HG03108 (cell line): ENCODE measurements around the gene TP73.
"Not testable (repeated sequence)": the region's sequence is repeated elsewhere in the genome, so short reads cannot be mapped to it uniquely, and the experiment has no call there.

Experiments used
- ATAC-seq: cut with Tn5 transposase; IDR thresholded peaks from one replicate; pipeline ENCODE4 v1.9.1; 2021; ENCODE audit warnings: moderate library complexity; ENCODE audit not compliant: unreplicated experiment

TP73 gene

GRCh38 chr1:3618531-3618880, 33.8 kb upstream of the TP73 start:
- ATAC-seq, result no peak

GRCh38 chr1:3618881-3619671, 33.2 kb upstream of the TP73 start:
- no peak for ATAC-seq

GRCh38 chr1:3620708-3621107, 31.6 kb upstream of the TP73 start:
- no peak for ATAC-seq

- not testable (repeated sequence) for ATAC-seq
Measured at GRCh38 chr1:3621151-3621671, 31.1 kb upstream of the TP73 start.

- ATAC-seq, result not testable (repeated sequence)
Measured at GRCh38 chr1:3622102-3622501, 30.2 kb upstream of the TP73 start.

- ATAC-seq, result no peak
Measured at GRCh38 chr1:3623441-3624199, 28.7 kb upstream of the TP73 start.

GRCh38 chr1:3624200-3625136, 27.8 kb upstream of the TP73 start, which contains the start of gene TPRG1L:
TSS of gene TPRG1L (plus strand) at chr1:3625015. CDS start at chr1:3625073, 58 bp downstream.
- peak; percentile 92 for ATAC-seq

GRCh38 chr1:3625151-3625907, 27.0 kb upstream of the TP73 start:
- peak; percentile 13 for ATAC-seq

- no peak for ATAC-seq
Measured at GRCh38 chr1:3626025-3626424, 26.3 kb upstream of the TP73 start.

- no peak for ATAC-seq
Measured at GRCh38 chr1:3627515-3628253, 24.6 kb upstream of the TP73 start.

- ATAC-seq, result no peak
Measured at GRCh38 chr1:3628445-3628844, 23.9 kb upstream of the TP73 start.

GRCh38 chr1:3629561-3630160, 22.7 kb upstream of the TP73 start:
- ATAC-seq, result no peak

GRCh38 chr1:3630161-3630611, 22.1 kb upstream of the TP73 start:
- ATAC-seq, result no peak

GRCh38 chr1:3630914-3631313, 21.4 kb upstream of the TP73 start:
- ATAC-seq, result no peak

GRCh38 chr1:3631320-3632260, 20.7 kb upstream of the TP73 start:
- ATAC-seq, result no peak

GRCh38 chr1:3632298-3632697, 20.0 kb upstream of the TP73 start:
- ATAC-seq, result no peak

GRCh38 chr1:3632716-3633343, 19.5 kb upstream of the TP73 start:
- no peak for ATAC-seq
